Osteocyte (in vitro differentiated cells): ENCODE results near the gene AKAP13. TPM values are rescaled to one million over a fixed set of nuclear protein-coding genes. Genes with fewer than 3 reads are reported as not detected.

Experiments used
- DNase-seq: peaks from one replicate; pipeline ENCODE4 v3.0.0; 2021; ENCODE audit warnings: mixed read lengths; ENCODE audit not compliant: unreplicated experiment; ENCODE audit errors: extremely low spot score
- H3K27ac Mint-ChIP-seq: one replicate; pipeline ENCODE4 v1.8.0; 2021; ENCODE audit warnings: mild to moderate bottlenecking, mixed read lengths; ENCODE audit not compliant: unreplicated experiment
- H3K27me3 Mint-ChIP-seq: one replicate; pipeline ENCODE4 v1.8.0; 2021; ENCODE audit warnings: mixed read lengths; ENCODE audit not compliant: unreplicated experiment
- H3K36me3 Mint-ChIP-seq: one replicate; pipeline ENCODE4 v1.8.0; 2021; ENCODE audit warnings: mixed read lengths; ENCODE audit not compliant: unreplicated experiment
- H3K4me1 Mint-ChIP-seq: one replicate; pipeline ENCODE4 v1.8.0; 2021; ENCODE audit warnings: mixed read lengths; ENCODE audit not compliant: unreplicated experiment
- H3K4me3 Mint-ChIP-seq: one replicate; pipeline ENCODE4 v1.8.0; 2021; ENCODE audit warnings: mild to moderate bottlenecking, moderate library complexity, mixed read lengths; ENCODE audit not compliant: unreplicated experiment
- H3K9me3 Mint-ChIP-seq: one replicate; pipeline ENCODE4 v1.8.0; 2021; ENCODE audit warnings: mixed read lengths; ENCODE audit not compliant: unreplicated experiment
- total RNA-seq: library from RNA; stranded (reverse); gene quantifications from 2 replicates; pipeline ENCODE4 v1.2.1, GENCODE V29; 2021
- TF ChIP-seq, protein P1 (sequence below): fragments of 200-600 bp; sonication (generic); IDR thresholded peaks from 2 replicates; pipeline ENCODE4 v1.5.0; 2021; ENCODE audit warnings: antibody characterized with exemption, mild to moderate bottlenecking, moderate library complexity

AKAP13 gene
- total RNA-seq, 1 donor from 2014 or later = 146 TPM

DNA sequence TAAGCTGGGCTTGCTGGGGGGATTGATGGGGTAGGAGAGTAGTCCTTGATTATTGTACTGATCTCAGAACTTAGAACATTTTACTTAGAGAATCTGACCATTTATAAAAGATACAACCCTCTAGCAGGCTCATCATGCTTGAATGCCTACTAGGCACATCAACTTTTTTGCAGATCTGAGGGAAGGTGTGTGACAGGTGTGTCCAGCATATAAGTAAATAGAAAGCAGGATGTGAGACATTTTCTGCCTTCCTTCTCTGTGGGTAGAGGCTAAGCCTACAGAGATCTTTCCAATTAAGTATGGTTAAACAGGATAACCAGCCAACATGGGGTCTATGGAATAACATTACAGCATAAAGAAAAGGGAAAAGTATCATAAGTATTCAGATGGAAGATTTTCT is 159.1 kb downstream of the AKAP13 start:
- Mint-ChIP-seq H3K27ac (no peak overlapping the region), H3K9me3 (no peaks in the 10 kb centered on the region), H3K4me1 (peaks cover 44% of the 10 kb centered on the region)

DNA sequence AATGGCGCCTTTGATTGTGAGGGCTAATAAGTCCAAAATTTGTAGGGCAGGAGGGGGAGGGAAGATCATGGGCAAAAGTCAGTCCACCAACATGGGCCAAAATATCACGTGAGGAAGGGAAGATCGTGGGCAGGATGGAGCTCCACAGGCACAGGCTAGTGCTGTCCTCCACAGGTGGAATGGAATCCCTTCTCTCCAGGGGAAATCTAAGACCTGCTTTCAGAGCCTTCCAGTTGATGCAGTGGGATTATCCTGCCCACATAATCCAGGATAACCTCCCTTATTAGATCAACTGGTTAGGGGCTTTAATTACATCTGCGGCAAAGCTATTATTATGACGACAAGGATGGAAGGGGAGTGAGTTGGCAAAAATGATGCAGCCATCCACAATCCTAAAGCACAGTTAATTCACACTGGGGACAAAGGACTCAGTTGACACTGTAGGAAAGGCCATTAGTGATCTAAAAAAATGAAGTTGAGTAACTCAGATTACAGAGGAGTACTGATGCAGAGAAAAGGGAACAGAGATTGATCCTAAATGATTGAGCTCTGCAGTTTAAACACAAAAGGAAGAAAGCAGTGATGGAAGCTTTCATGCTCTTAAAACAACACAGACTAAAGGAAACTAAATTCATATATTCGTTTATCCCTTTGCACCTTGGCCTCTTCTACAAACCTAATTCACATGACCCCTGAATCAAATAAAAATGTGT is 159.8 kb downstream of the AKAP13 start:
- TF ChIP-seq, protein P1, sequence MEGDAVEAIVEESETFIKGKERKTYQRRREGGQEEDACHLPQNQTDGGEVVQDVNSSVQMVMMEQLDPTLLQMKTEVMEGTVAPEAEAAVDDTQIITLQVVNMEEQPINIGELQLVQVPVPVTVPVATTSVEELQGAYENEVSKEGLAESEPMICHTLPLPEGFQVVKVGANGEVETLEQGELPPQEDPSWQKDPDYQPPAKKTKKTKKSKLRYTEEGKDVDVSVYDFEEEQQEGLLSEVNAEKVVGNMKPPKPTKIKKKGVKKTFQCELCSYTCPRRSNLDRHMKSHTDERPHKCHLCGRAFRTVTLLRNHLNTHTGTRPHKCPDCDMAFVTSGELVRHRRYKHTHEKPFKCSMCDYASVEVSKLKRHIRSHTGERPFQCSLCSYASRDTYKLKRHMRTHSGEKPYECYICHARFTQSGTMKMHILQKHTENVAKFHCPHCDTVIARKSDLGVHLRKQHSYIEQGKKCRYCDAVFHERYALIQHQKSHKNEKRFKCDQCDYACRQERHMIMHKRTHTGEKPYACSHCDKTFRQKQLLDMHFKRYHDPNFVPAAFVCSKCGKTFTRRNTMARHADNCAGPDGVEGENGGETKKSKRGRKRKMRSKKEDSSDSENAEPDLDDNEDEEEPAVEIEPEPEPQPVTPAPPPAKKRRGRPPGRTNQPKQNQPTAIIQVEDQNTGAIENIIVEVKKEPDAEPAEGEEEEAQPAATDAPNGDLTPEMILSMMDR = no peak

More for the DNA sequence above, 159.1 kb downstream of the AKAP13 start:
- no peak for DNase-seq
- Mint-ChIP-seq H3K27me3 (no peaks in the 10 kb centered on the region), H3K4me3 (no peak overlapping the region), H3K36me3 (peaks cover 22% of the 10 kb centered on the region)
- TF ChIP-seq, protein P1 = no peak

DNA sequence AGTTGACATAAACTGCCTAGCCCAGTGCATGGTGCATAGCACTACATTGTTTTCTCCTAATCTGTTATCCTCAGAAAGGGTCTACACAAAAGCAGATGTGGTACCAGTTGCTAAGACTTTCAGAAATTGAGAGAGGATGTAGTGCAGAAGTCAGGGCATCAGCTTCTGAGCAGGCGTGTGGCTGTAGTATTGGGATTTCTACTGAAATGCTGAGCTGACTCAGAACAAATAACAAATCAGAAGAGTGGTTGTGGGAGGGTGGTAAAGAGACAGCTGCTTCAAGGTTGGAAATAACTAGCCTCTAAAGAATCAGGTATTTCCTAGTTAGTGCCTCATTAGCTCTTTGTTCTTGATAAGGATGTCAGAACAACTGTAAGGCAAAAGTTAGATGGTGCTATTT is 161.3 kb downstream of the AKAP13 start:
- peaks cover 25% of the 10 kb centered on the region for H3K36me3 Mint-ChIP-seq
- H3K9me3 Mint-ChIP-seq = no peaks in the 10 kb centered on the region
- H3K27ac Mint-ChIP-seq = no peak overlapping the region
- peaks cover 52% of the 10 kb centered on the region for H3K4me1 Mint-ChIP-seq
- TF ChIP-seq, protein P1 = no peak
- H3K4me3 Mint-ChIP-seq = no peak overlapping the region
- no peaks in the 10 kb centered on the region for H3K27me3 Mint-ChIP-seq
- DNase-seq = no peak

More for the DNA sequence above, 159.8 kb downstream of the AKAP13 start:
- Mint-ChIP-seq H3K4me3 (no peak overlapping the region), H3K4me1 (peaks cover 51% of the 10 kb centered on the region), H3K36me3 (peaks cover 18% of the 10 kb centered on the region), H3K9me3 (no peaks in the 10 kb centered on the region), H3K27ac (no peak overlapping the region), H3K27me3 (no peaks in the 10 kb centered on the region)
- no peak for DNase-seq

DNA sequence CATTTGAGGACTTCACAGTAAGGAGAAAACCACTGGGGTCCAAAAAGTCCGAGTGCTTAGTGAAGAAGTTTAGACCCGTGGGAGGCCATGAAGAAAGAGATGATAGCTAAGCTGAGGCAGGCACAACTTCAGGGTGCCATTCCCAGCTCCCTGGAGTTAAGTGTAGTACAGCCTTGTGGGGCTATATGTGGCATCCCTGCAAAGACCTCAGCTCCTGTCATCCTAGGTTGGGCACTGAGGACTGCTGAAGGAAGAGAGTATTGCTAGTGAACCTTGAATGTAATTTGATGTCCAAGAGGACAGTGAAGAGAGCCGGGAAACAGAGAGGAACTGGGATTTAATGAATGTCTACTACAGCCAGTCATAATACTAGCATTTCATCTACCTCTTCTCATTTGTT is 162.1 kb downstream of the AKAP13 start:
- Mint-ChIP-seq H3K27me3 (no peaks in the 10 kb centered on the region), H3K9me3 (no peaks in the 10 kb centered on the region), H3K4me1 (peaks cover 58% of the 10 kb centered on the region), H3K27ac (peak overlapping the region; percentile 3), H3K36me3 (peaks cover 30% of the 10 kb centered on the region), H3K4me3 (no peak overlapping the region)
- TF ChIP-seq, protein P1 = no peak
- DNase-seq = no peak

DNA sequence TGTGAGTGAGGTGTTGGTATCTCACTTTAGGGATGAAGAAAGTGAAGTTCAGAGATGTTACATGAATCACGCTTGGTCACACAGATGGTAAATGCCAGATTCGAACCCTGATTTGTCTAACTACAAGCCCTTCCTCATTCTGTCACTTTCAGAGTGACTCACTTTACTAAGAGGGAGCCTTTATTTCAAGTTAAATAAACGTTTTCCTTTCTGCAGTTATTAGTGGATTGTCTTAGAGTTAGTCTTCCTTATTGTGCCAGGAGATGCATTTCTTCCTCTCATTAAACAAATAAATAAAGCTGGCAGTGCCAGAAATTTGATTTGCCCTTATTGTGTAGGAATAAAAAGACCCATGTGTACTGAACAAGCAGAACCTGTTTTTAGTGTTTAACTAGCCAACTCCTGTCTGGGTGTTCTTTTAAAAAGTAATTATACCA is 162.5 kb downstream of the AKAP13 start:
- Mint-ChIP-seq H3K4me3 (no peak overlapping the region), H3K36me3 (peaks cover 30% of the 10 kb centered on the region), H3K4me1 (peaks cover 62% of the 10 kb centered on the region), H3K9me3 (no peaks in the 10 kb centered on the region), H3K27ac (peak overlapping the region; percentile 3), H3K27me3 (no peaks in the 10 kb centered on the region)
- no peak for DNase-seq
- TF ChIP-seq, protein P1 = no peak
